Right lobe of liver (tissue), 6 donors: ENCODE results near the gene ERN1. TPM values are rescaled to one million over a fixed set of nuclear protein-coding genes. Genes with fewer than 3 reads are reported as not detected.

ENCODE experiments used
- ATAC-seq, 4 donors: fragments of 200-7000 bp; cut with Tn5 transposase; one replicate each; pipeline ENCODE4 v1.9.1; 2020; ENCODE audit warnings: mild to moderate bottlenecking in 4 of 4, moderate library complexity in 4 of 4
- DNase-seq, 3 donors: peaks; one replicate each; pipeline ENCODE4 v3.0.0-alpha.2; 2020
- H3K27ac ChIP-seq, 3 donors: fragments of 200-600 bp; one replicate each; pipeline ENCODE4 v1.8.0; 2022
- H3K27me3 ChIP-seq, 2 donors: fragments of 200-600 bp; one replicate each; pipeline ENCODE4 v1.8.0; 2022
- H3K36me3 ChIP-seq, 4 donors: fragments of 200-600 bp; sonication (generic) in 1 of 4; one replicate each; pipeline versions ENCODE4 v1.5.1 to v1.8.0; 2017 to 2022; ENCODE audit warnings: control low read depth in 1 of 4
- H3K4me1 ChIP-seq, 4 donors: fragments of 200-600 bp; sonication (generic) in 1 of 4; one replicate each; pipeline versions ENCODE4 v1.5.1 to v1.8.0; 2017 to 2022; ENCODE audit warnings: control low read depth in 1 of 4
- H3K4me3 ChIP-seq, 3 donors: fragments of 200-600 bp; one replicate each; pipeline ENCODE4 v1.8.0; 2022
- H3K9me3 ChIP-seq, 4 donors: fragments of 200-600 bp; sonication (generic) in 1 of 4; one replicate each; pipeline versions ENCODE4 v1.5.1 to v1.8.0; 2017 to 2022; ENCODE audit warnings: control low read depth in 1 of 4
- CTCF ChIP-seq, 4 donors: fragments of 200-600 bp in 3 of 4; fragments of 450-650 bp in 1 of 4; IDR thresholded peaks; one replicate each; pipeline versions ENCODE4 v1.5.1 to v1.8.0; 2016 to 2022; ENCODE audit warnings: antibody characterized with exemption in 4 of 4, mild to moderate bottlenecking in 2 of 4
- POLR2A ChIP-seq: fragments of 450-650 bp; IDR thresholded peaks from one replicate; pipeline ENCODE4 v1.6.1; 2017; ENCODE audit warnings: antibody characterized with exemption, mild to moderate bottlenecking
- WGBS: methylation state at CpG from one replicate; pipeline ENCODE4 v1.1.6; 2018; ENCODE audit warnings: low coverage, low lambda C conversion rate; ENCODE audit not compliant: insufficient coverage; ENCODE audit errors: missing lambda C conversion rate; 5-methylcytosine and 5-hydroxymethylcytosine counted together
- intact Hi-C, 2 donors: fragments of 100-400 bp; cut with DNase I; formaldehyde crosslinking; loops; one replicate each; pipeline versions ENCODE4 v1.11.2 to v1.14.1; 2022
- small RNA-seq, 2 experiments: library from RNA; depleted of rRNA; stranded (forward); fragments of <200 nt; gene quantifications; one replicate each; pipeline ENCODE3, GENCODE V24; 2016
- total RNA-seq, 6 experiments: library from RNA; depleted of rRNA in 2 of 6; stranded (reverse); fragments of >200 nt in 2 of 6; fragmentation: NEBNext Ultra II Directional in 3 of 6; extraction: Animal tissue kit (Norgen Biotek cat#: 25700) in 3 of 6; gene quantifications; one replicate each; pipeline versions ENCODE4 v1.1.0 to v1.2.4, GENCODE V29; 2016 to 2023
- donor health status: DM: no; HTN: yes; CAD: no.
- donor health status: DM: no; HTN: no; CAD: no.
- donor health status: DM: no; HTN: no; CAD: no.
- donor health status: DM: no; HTN: yes; CAD: no.
- donor health status: DM: no; HTN: yes; CAD: no.

ERN1 gene
- total RNA-seq, 6 experiments from 2014 or later, result 22.7 to 47.6 (median 28.7) TPM

GRCh38 chr17:63989622-63990345, 140.2 kb downstream of the ERN1 start:
- Histone ChIP-seq H3K27me3 (no peaks in the 10 kb centered on the region), H3K4me1 (no peaks in the 10 kb centered on the region), H3K36me3 (no peaks in the 10 kb centered on the region), H3K27ac (no peak overlapping the region), H3K9me3 (no peaks in the 10 kb centered on the region), H3K4me3 (no peak overlapping the region)
- DNase-seq, result peak in 1 of 3 donors; percentile 45
- WGBS, result 73% methylated on average over 14 of the region's 21 CpGs
- TF ChIP-seq CTCF (IDR thresholded peaks at IDR 0.05) (no peak), POLR2A (no peak)
- ATAC-seq, result no peak
- intact Hi-C loops, result no loop called here

Small RNA genes within 50 kb of the gene (small RNA-seq; reads per million reads assigned to genes)
- 275,298 to 326,726 reads per million in 2 experiments for gene SNORD104

Other genes with a start within 250 kb of the ERN1 start
- not detected for gene GH2, start 248.2 kb downstream of the ERN1 start, total RNA-seq
- not detected for gene CSH1, start 233.6 kb downstream of the ERN1 start, total RNA-seq
- gene CSHL1, start 218.9 kb downstream of the ERN1 start, total RNA-seq, result not detected
- not detected for gene GH1, start 211.3 kb downstream of the ERN1 start, total RNA-seq
- gene CD79B, start 197.8 kb downstream of the ERN1 start, total RNA-seq, result 1 to 10 TPM in 2 of 6 experiments, under 1 TPM in 4; 0.62 to 2.2 (median 0.92) TPM
- gene SCN4A, start 157.2 kb downstream of the ERN1 start, total RNA-seq, result 1 to 10 TPM in 1 of 6 experiments, under 1 TPM in 5; 0.10 to 1.4 (median 0.20) TPM
- under 1 TPM in 3 of 6 experiments, not detected in 3; 0.07 to 0.33 (median 0.12) TPM for gene PRR29, start 131.8 kb downstream of the ERN1 start, total RNA-seq
- gene ICAM2, start 109.5 kb downstream of the ERN1 start, total RNA-seq, result 10 to 100 TPM in 3 of 6 experiments, 1 to 10 TPM in 3; 5.5 to 16.1 (median 8.6) TPM
- 10 to 100 TPM; 29.1 to 46.6 (median 33.7) TPM for gene TEX2, start 133.1 kb upstream of the ERN1 start, total RNA-seq